Measurements from ENCODE around the gene ASAP2.

GRCh38 chr2:9388950-9389911, 182.6 kb downstream of the ASAP2 start:
- TF ChIP-seq, protein P1, sequence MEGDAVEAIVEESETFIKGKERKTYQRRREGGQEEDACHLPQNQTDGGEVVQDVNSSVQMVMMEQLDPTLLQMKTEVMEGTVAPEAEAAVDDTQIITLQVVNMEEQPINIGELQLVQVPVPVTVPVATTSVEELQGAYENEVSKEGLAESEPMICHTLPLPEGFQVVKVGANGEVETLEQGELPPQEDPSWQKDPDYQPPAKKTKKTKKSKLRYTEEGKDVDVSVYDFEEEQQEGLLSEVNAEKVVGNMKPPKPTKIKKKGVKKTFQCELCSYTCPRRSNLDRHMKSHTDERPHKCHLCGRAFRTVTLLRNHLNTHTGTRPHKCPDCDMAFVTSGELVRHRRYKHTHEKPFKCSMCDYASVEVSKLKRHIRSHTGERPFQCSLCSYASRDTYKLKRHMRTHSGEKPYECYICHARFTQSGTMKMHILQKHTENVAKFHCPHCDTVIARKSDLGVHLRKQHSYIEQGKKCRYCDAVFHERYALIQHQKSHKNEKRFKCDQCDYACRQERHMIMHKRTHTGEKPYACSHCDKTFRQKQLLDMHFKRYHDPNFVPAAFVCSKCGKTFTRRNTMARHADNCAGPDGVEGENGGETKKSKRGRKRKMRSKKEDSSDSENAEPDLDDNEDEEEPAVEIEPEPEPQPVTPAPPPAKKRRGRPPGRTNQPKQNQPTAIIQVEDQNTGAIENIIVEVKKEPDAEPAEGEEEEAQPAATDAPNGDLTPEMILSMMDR (IDR thresholded peaks at IDR 0.05; ENCODE audit: poor library complexity, severe bottlenecking), result no peak
- no peak for TF ChIP-seq POLR2AphosphoS5 (IDR thresholded peaks at IDR 0.05)
